Progenitor cell of endocrine pancreas (in vitro differentiated cells): ENCODE measurements around the gene NR1I2. TPM values are rescaled to one million over a fixed set of nuclear protein-coding genes. Genes with fewer than 3 reads are reported as not detected.

Experiments used
- DNase-seq: peaks from one replicate; pipeline ENCODE4 v3.0.0; 2021; ENCODE audit warnings: low spot score; ENCODE audit not compliant: unreplicated experiment
- H3K27ac Mint-ChIP-seq: 2 replicates; pipeline ENCODE4 v1.8.0; 2021; ENCODE audit warnings: mild to moderate bottlenecking, moderate library complexity, mixed read lengths
- H3K27me3 Mint-ChIP-seq: 2 replicates; pipeline ENCODE4 v1.8.0; 2021; ENCODE audit warnings: mixed read lengths
- H3K36me3 Mint-ChIP-seq: 2 replicates; pipeline ENCODE4 v1.8.0; 2022; ENCODE audit warnings: mixed read lengths; ENCODE audit not compliant: insufficient read depth
- H3K4me1 Mint-ChIP-seq: 2 replicates; pipeline ENCODE4 v1.8.0; 2021; ENCODE audit warnings: low read depth, mixed read lengths
- H3K4me3 Mint-ChIP-seq: 2 replicates; pipeline ENCODE4 v1.8.0; 2021; ENCODE audit warnings: low read depth, mild to moderate bottlenecking, moderate library complexity, mixed read lengths
- H3K9me3 Mint-ChIP-seq: 2 replicates; pipeline ENCODE4 v1.8.0; 2021; ENCODE audit warnings: low read depth, mixed read lengths
- CTCF ChIP-seq: fragments of 200-600 bp; sonication (generic); IDR thresholded peaks from one replicate; pipeline ENCODE4 v1.5.0; 2021; ENCODE audit warnings: antibody characterized with exemption, mild to moderate bottlenecking; ENCODE audit not compliant: unreplicated experiment
- total RNA-seq: library from RNA; stranded (reverse); gene quantifications from 2 replicates; pipeline ENCODE4 v1.2.1, GENCODE V29; 2021

The NR1I2 gene
- total RNA-seq, 1 donor from 2014 or later: 0.62 TPM

GRCh38 chr3:119778811-119779210 lies 3.1 kb upstream of the NR1I2 start:
- H3K4me3 Mint-ChIP-seq: no peak overlapping the region
- no peaks in the 10 kb centered on the region for H3K27me3 Mint-ChIP-seq
- peaks cover 4% of the 10 kb centered on the region for H3K4me1 Mint-ChIP-seq
- no peak overlapping the region for H3K27ac Mint-ChIP-seq
- peaks cover 9% of the 10 kb centered on the region for H3K9me3 Mint-ChIP-seq
- DNase-seq: no peak
- peaks cover 6% of the 10 kb centered on the region for H3K36me3 Mint-ChIP-seq
- no peak for TF ChIP-seq CTCF

- H3K4me3 Mint-ChIP-seq: no peak overlapping the region
- no peak overlapping the region for H3K27ac Mint-ChIP-seq
- peaks cover 8% of the 10 kb centered on the region for H3K9me3 Mint-ChIP-seq
Measured at GRCh38 chr3:119779731-119780383, 2.0 kb upstream of the NR1I2 start.

GRCh38 chr3:119782460-119782859 lies 559 bp downstream of the NR1I2 start:
- no peaks in the 10 kb centered on the region for H3K36me3 Mint-ChIP-seq
- H3K27ac Mint-ChIP-seq: no peak overlapping the region
- TF ChIP-seq CTCF: no peak
- H3K9me3 Mint-ChIP-seq: no peaks in the 10 kb centered on the region
- peaks cover 4% of the 10 kb centered on the region for H3K4me1 Mint-ChIP-seq
- DNase-seq: no peak
- H3K27me3 Mint-ChIP-seq: no peaks in the 10 kb centered on the region
- H3K4me3 Mint-ChIP-seq: no peak overlapping the region

More at GRCh38 chr3:119779731-119780383, 2.0 kb upstream of the NR1I2 start:
- no peaks in the 10 kb centered on the region for H3K27me3 Mint-ChIP-seq
- no peak for DNase-seq
- no peak for TF ChIP-seq CTCF
- peaks cover 4% of the 10 kb centered on the region for H3K4me1 Mint-ChIP-seq
- peaks cover 6% of the 10 kb centered on the region for H3K36me3 Mint-ChIP-seq

GRCh38 chr3:119783255-119783654 lies 1.4 kb downstream of the NR1I2 start:
- Mint-ChIP-seq H3K36me3 (no peaks in the 10 kb centered on the region), H3K4me3 (no peak overlapping the region), H3K9me3 (no peaks in the 10 kb centered on the region), H3K4me1 (peaks cover 4% of the 10 kb centered on the region), H3K27ac (no peak overlapping the region), H3K27me3 (no peaks in the 10 kb centered on the region)
- no peak for TF ChIP-seq CTCF
- no peak for DNase-seq

GRCh38 chr3:119783883-119784282 lies 2.0 kb downstream of the NR1I2 start:
- Mint-ChIP-seq H3K27ac (no peak overlapping the region), H3K4me1 (peaks cover 4% of the 10 kb centered on the region), H3K36me3 (no peaks in the 10 kb centered on the region), H3K4me3 (no peak overlapping the region), H3K9me3 (no peaks in the 10 kb centered on the region), H3K27me3 (no peaks in the 10 kb centered on the region)
- DNase-seq: no peak
- TF ChIP-seq CTCF: no peak
